ENCODE results near the gene THEM4.

GRCh38 chr1:151956957-151957497, 47.7 kb upstream of the THEM4 start:
- TF ChIP-seq CTCF (IDR thresholded peaks at IDR 0.05) (no peak), POLR2A (IDR thresholded peaks at IDR 0.05) (no peak)

All from breast epithelium (tissue), 3 donors.